Loucy (cell line): ENCODE measurements around the gene NID1.

Experiments used
- CTCF ChIP-seq: fragments of 200-600 bp; sonication (generic); conservative IDR thresholded peaks from 2 replicates; pipeline ENCODE4 v1.5.1; 2014; ENCODE audit warnings: mild to moderate bottlenecking, antibody characterized with exemption, low read length
- EZH2phosphoT487 ChIP-seq: fragments of 200-600 bp; IDR thresholded peaks from 2 replicates; pipeline ENCODE4 v1.6.1; 2018; ENCODE audit warnings: antibody characterized with exemption, mild to moderate bottlenecking, moderate library complexity, borderline replicate concordance

DNA sequence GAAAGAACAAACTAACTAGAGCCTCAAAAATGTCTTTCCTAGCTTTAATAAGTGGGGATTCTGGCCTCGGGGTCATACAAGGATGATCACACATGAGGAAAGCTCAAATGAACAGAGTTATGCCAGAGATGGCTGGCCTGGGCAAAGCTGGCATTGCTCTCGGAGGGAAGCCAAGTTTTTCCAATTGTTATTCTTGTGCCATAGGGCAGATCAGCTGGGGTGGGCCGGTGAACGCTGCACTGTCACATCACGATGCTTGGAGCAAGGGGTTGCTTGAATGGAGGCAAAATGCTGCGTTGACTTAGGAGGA, 122.3 kb downstream of the NID1 start:
- TF ChIP-seq CTCF (no peak), EZH2phosphoT487 (no peak)
